Naive thymus-derived CD8-positive, alpha-beta T cell (primary cell): ENCODE measurements around the gene ELOVL5. TPM values are rescaled to one million over a fixed set of nuclear protein-coding genes. Genes with fewer than 3 reads are reported as not detected.
A peak's percentile ranks its signal among the peaks of the same experiment; 100 is the strongest.

Source experiments
- ATAC-seq, 2 donors: fragments of 150-1000 bp; cut with Tn5 transposase in 1 of 2; sonication (Bioruptor Pico), chemical (Tn5 transposase) in 1 of 2; 1 replicate in 1 of 2; 2 replicates in 1 of 2; pipeline ENCODE4 v1.10.0; 2021; ENCODE audit warnings: mild to moderate bottlenecking in 2 of 2, moderate library complexity in 2 of 2
- POLR2A ChIA-PET: fragments of 350-600 bp; sonication (Branson Sonifier 250); formaldehyde crosslinking; loops from one replicate; lab custom pipeline; 2021; ENCODE audit warnings: antibody characterized with exemption; lab: Charles Lee
- DNase-seq, 10 donors: peaks; one replicate each; pipeline versions ENCODE4 v3.0.0 to v3.0.0-alpha.2; 2020 to 2022
- H3K27ac Mint-ChIP-seq, 10 donors: one replicate each; pipeline ENCODE4 v1.8.0; 2020 to 2022; ENCODE audit warnings: mild to moderate bottlenecking in 10 of 10, mixed read lengths in 10 of 10, moderate library complexity in 4 of 10, inconsistent platforms in 1 of 10
- H3K27me3 Mint-ChIP-seq, 5 donors: one replicate each; pipeline ENCODE4 v1.8.0; 2021 to 2022; ENCODE audit warnings: mixed read lengths in 5 of 5
- H3K36me3 Mint-ChIP-seq, 3 donors: one replicate each; pipeline ENCODE4 v1.8.0; 2020 to 2022; ENCODE audit warnings: mixed read lengths in 3 of 3, mild to moderate bottlenecking in 2 of 3, inconsistent platforms in 1 of 3
- H3K4me1 Mint-ChIP-seq, 4 donors: one replicate each; pipeline ENCODE4 v1.8.0; 2021 to 2022; ENCODE audit warnings: mixed read lengths in 4 of 4
- H3K4me3 Mint-ChIP-seq, 10 donors: one replicate each; pipeline ENCODE4 v1.8.0; 2020 to 2022; ENCODE audit warnings: mild to moderate bottlenecking in 10 of 10, mixed read lengths in 10 of 10, moderate library complexity in 6 of 10, inconsistent platforms in 1 of 10
- H3K9me3 Mint-ChIP-seq, 9 donors: one replicate each; pipeline ENCODE4 v1.8.0; 2020 to 2022; ENCODE audit warnings: mixed read lengths in 9 of 9, mild to moderate bottlenecking in 3 of 9, inconsistent platforms in 1 of 9, moderate library complexity in 1 of 9
- polyA plus RNA-seq, 3 donors: library from polyadenylated mRNA; unstranded; fragments of 300-500 nt; fragmentation: Illumina TruSeq; gene quantifications; one replicate each; pipeline ENCODE4 v1.2.3, GENCODE V29; 2021
- total RNA-seq, 8 experiments: library from RNA in 2 of 8; stranded (reverse) in 2 of 8; gene quantifications; one replicate each; pipeline ENCODE4 v1.2.3 and lab custom pipeline; 2021 to 2026

The ELOVL5 gene
- total and polyA plus RNA-seq, 5 experiments from 2014 or later = 32.5 to 67.4 (median 38.1) TPM

- no peak overlapping the region for H3K27ac Mint-ChIP-seq
- DNase-seq (no peak), ATAC-seq (no peak)
- no peak overlapping the region for H3K4me3 Mint-ChIP-seq
- H3K4me1 Mint-ChIP-seq = no peaks in the 10 kb centered on the region
- H3K36me3 Mint-ChIP-seq = no peaks in the 10 kb centered on the region
- H3K27me3 Mint-ChIP-seq = no peaks in the 10 kb centered on the region
- no peaks in the 10 kb centered on the region for H3K9me3 Mint-ChIP-seq
- POLR2A ChIA-PET = interaction anchor here (0.5 kb wide), 1 partner anchor 299 kb away, joined by 4 read pairs; no protein-coding TSS in a partner anchor
Measured at GRCh38 chr6:53375847-53376246, 27.1 kb upstream of the ELOVL5 start.

DNA sequence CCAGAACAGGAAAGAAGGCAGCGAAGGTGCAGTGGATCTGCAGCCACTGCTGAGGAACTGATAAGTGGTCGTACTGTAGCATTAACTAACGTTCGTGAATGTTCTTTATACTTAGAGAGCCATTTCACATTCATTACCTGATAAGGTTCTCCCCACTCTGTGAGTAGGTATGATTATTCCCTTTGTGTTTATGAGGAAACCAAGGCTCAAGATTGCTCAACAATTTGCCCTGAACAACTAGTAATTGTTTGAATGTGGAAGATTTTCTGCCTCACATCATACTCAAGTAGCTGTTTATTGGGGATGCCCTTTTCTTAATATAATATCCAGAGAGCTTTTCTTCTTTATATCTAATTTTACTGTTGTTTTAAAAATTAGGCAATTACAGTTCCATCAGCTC, 24.9 kb upstream of the ELOVL5 start:
- ATAC-seq = no peak
- Mint-ChIP-seq H3K36me3 (no peaks in the 10 kb centered on the region), H3K27me3 (no peaks in the 10 kb centered on the region), H3K4me1 (peaks cover 5 to 10% (median 5%) of the 10 kb centered on the region in 4 donors), H3K4me3 (no peak overlapping the region), H3K27ac (no peak overlapping the region), H3K9me3 (no peaks in the 10 kb centered on the region)
- no peak for DNase-seq
- POLR2A ChIA-PET = interaction anchor here (1.3 kb wide), 1 partner anchor 26 kb away, joined by 3 read pairs; no protein-coding TSS in a partner anchor

GRCh38 chr6:53369876-53370515, 21.2 kb upstream of the ELOVL5 start:
- H3K27ac Mint-ChIP-seq = no peak overlapping the region
- H3K4me1 Mint-ChIP-seq = peaks cover 5 to 10% (median 6%) of the 10 kb centered on the region in 4 donors
- H3K9me3 Mint-ChIP-seq = peaks cover 0 to 4% (median 1%) of the 10 kb centered on the region in 9 donors
- no peaks in the 10 kb centered on the region for H3K27me3 Mint-ChIP-seq
- POLR2A ChIA-PET = interaction anchor here (1.2 kb wide), 1 partner anchor 9 kb away, joined by 8 read pairs; no protein-coding TSS in a partner anchor
- DNase-seq (no peak), ATAC-seq (peak in 1 of 2 donors; percentile 27)
- H3K4me3 Mint-ChIP-seq = no peak overlapping the region
- peaks cover 0 to 5% (median 0%) of the 10 kb centered on the region in 3 donors for H3K36me3 Mint-ChIP-seq

DNA sequence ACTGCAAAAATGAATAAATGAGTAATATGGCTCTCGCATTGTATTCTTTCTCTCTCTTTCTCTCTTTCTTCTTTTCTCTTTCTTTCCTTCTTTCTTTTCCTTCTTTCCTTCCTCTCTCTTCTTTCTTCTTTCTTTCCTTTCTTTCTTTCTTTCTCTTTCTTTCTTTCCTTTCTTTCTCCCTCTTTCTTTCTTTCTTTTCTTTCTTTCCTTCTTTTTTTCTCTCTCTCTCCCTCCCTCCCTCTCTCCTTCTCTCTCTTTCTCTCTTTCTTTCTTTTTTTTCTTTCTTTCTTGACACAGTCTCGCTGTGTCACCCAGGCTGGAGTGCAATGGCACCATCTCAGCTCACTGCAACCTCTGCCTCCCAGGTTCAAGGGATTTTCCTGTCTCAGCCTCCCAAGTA, 20.3 kb upstream of the ELOVL5 start:
- Mint-ChIP-seq H3K36me3 (peaks cover 0 to 5% (median 0%) of the 10 kb centered on the region in 3 donors), H3K9me3 (peaks cover 0 to 4% (median 2%) of the 10 kb centered on the region in 9 donors), H3K4me3 (no peak overlapping the region), H3K27ac (peak overlapping the region in 1 of 10 donors; percentile 88), H3K27me3 (no peaks in the 10 kb centered on the region), H3K4me1 (peaks cover 5 to 10% (median 6%) of the 10 kb centered on the region in 4 donors)
- ATAC-seq = no peak
- no peak for DNase-seq
- POLR2A ChIA-PET = no interaction called here

- Mint-ChIP-seq H3K4me1 (peaks cover 14 to 24% (median 20%) of the 10 kb centered on the region in 4 donors), H3K9me3 (peaks cover 0 to 4% (median 2%) of the 10 kb centered on the region in 9 donors), H3K4me3 (no peak overlapping the region), H3K27ac (peak overlapping the region in 1 of 10 donors; percentile 26), H3K36me3 (peaks cover 0 to 5% (median 0%) of the 10 kb centered on the region in 3 donors), H3K27me3 (no peaks in the 10 kb centered on the region)
- POLR2A ChIA-PET = no interaction called here
- DNase-seq = no peak
- ATAC-seq = no peak
Measured at GRCh38 chr6:53366128-53366641, 17.4 kb upstream of the ELOVL5 start.

- Mint-ChIP-seq H3K9me3 (peaks cover 0 to 4% (median 2%) of the 10 kb centered on the region in 9 donors), H3K27ac (peak overlapping the region in 1 of 10 donors; percentile 22)
- POLR2A ChIA-PET = interaction anchor here (0.7 to 1.4 kb wide), 2 partner anchors 9 to 16 kb away, joined by 3 to 5 read pairs; no protein-coding TSS in a partner anchor
Measured at GRCh38 chr6:53363341-53364079, 14.8 kb upstream of the ELOVL5 start.

DNA sequence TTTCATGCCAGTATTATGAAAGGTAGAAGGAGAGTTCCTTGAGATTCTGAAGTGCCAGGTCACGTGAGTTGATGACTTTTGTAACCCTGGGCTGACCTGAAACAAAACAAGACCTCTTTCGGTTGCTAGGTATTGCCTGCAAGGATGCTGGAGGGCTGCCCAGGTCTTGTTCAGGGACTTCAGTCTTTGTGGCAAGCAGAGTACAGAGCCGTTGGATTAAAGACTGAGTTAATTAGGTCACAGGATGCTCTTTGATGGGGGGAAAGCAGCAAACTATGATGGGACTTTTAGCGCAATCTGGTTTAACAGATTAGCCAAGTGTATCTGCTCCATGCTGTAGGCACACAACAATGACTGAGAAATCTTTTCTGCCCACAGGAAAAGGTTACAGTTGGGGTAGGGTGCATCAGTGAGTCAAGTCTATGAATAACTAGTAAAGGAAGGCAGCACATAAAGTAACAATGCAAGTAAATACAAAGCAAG, 12.8 kb upstream of the ELOVL5 start:
- Mint-ChIP-seq H3K36me3 (no peaks in the 10 kb centered on the region), H3K4me1 (peaks cover 24 to 54% (median 45%) of the 10 kb centered on the region in 4 donors), H3K9me3 (peaks cover 0 to 2% (median 0%) of the 10 kb centered on the region in 9 donors), H3K27me3 (no peaks in the 10 kb centered on the region), H3K27ac (peak overlapping the region; percentile 93 to 98 (median 96)), H3K4me3 (peak overlapping the region in 9 of 10 donors; percentile 60 to 92 (median 73))
- DNase-seq (peak; percentile 42 to 94 (median 82)), ATAC-seq (peak; percentile 64 to 81)
- POLR2A ChIA-PET = interaction anchor here (0.7 to 3.8 kb wide), 3 partner anchors 9 to 59 kb away, joined by 3 to 66 read pairs (median 8); partner anchors contain the start of gene ELOVL5

More at GRCh38 chr6:53363341-53364079, 14.8 kb upstream of the ELOVL5 start:
- ATAC-seq = no peak
- Mint-ChIP-seq H3K4me1 (peaks cover 23 to 37% (median 36%) of the 10 kb centered on the region in 4 donors), H3K27me3 (no peaks in the 10 kb centered on the region), H3K36me3 (peaks cover 0 to 5% (median 0%) of the 10 kb centered on the region in 3 donors), H3K4me3 (no peak overlapping the region)
- DNase-seq = no peak

DNA sequence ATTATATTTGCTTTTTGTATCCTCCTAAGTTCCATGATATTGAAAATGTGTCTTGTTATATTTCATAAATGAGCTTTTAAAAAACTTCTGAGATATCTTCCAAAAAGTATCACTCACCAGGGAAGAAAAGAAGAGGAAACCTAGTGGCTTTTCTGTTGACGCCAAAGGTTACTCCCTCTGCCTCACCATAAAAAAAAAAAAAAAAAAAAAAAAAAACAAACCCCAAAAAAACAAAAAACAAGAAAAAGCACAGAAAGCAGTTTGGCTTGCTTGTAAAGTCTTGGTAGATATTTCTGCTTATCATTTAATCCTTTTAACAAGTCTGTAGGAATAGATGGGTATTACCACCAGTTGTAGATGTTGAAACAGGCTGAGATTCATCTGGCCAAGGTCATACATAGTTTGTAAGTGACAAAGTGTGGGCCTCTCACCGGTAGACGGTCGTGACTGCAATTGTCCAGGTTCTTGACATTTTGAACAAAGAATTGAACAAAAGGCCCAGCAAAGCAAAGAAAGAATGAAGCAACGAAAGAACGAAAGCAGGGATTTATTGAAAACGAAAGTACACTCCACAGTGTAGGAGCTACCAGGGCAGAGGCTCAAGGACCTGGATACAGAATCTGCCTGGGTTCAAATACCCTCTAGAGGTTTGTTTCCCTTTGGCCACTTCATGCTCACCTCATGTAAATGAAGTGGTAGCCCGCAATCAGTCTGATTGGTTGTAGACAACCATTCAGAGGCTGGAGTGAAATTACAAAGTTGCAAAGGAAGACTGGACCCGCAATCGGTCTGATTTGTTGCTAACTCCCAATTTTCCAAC, 11.6 kb upstream of the ELOVL5 start:
- no peaks in the 10 kb centered on the region for H3K36me3 Mint-ChIP-seq
- H3K4me3 Mint-ChIP-seq = peak overlapping the region; percentile 75 to 94 (median 92)
- peaks cover 0 to 2% (median 0%) of the 10 kb centered on the region in 9 donors for H3K9me3 Mint-ChIP-seq
- peak overlapping the region; percentile 90 to 98 (median 96) for H3K27ac Mint-ChIP-seq
- DNase-seq = peak in 3 of 10 donors; percentile 54 to 64 (median 55)
- POLR2A ChIA-PET = interaction anchor here (0.6 to 3.8 kb wide), 10 partner anchors 11 to 184 kb away, joined by 3 to 66 read pairs (median 8); partner anchors contain the start of gene ELOVL5
- H3K27me3 Mint-ChIP-seq = no peaks in the 10 kb centered on the region
- ATAC-seq = no peak
- peaks cover 24 to 54% (median 45%) of the 10 kb centered on the region in 4 donors for H3K4me1 Mint-ChIP-seq

DNA sequence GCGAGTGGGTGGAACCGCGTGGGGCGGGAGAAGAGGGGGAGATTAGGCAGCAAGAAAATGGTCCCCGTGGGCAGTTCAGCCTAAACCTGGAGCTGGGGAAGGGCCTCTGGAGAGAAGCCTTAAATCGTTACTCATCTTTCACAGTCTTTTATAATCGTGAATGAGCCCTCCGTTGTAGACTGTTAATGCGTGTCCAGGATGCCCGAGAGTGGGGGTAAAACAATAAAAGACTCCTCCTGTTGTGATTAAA, 11.0 kb upstream of the ELOVL5 start:
- Mint-ChIP-seq H3K9me3 (no peaks in the 10 kb centered on the region), H3K27ac (peak overlapping the region; percentile 90 to 98 (median 96)), H3K27me3 (no peaks in the 10 kb centered on the region), H3K4me3 (peak overlapping the region; percentile 75 to 94 (median 92)), H3K36me3 (no peaks in the 10 kb centered on the region), H3K4me1 (peaks cover 24 to 54% (median 45%) of the 10 kb centered on the region in 4 donors)
- ATAC-seq (peak in 1 of 2 donors; percentile 7), DNase-seq (peak in 1 of 10 donors; percentile 50)
- POLR2A ChIA-PET = interaction anchor here (0.6 to 3.8 kb wide), 13 partner anchors 11 to 184 kb away, joined by 3 to 66 read pairs (median 4); partner anchors contain the start of gene ELOVL5

DNA sequence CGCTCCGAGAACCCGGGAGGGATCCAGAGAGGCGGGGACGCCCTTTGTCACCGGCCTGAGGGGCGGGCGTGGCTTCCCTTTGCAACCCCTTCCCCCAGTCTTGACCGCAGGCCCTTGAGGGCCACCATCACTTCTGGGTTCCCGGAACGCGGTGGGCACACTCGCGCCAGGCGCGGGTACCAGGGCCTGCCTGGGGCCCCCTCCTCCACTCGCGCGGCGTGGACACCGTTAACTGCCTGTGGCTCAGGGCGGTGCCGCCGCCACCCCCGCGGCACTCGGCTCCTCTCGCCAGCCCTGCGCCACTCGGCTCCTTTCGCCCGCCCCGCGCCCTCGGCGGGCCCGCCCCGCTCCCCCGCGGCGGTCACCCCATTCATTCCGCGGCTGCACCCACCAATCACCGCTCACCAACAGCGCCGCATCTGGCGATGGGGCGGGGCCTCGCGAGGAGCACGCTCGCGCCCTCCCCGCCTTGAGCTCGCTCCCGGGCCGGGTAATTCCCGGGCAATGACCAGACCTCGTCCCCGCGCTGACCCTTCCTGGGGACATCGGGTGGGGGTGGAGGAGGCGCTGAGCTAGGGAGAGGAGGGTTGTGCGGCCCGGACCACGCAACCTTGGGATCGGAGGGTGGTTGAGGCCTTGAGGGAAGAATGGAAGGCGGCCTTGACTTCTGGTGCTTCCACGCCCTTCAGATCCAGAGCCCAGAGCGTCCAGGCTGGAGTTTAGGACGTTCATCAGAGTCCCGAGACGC, 10.5 kb upstream of the ELOVL5 start:
- Mint-ChIP-seq H3K36me3 (no peaks in the 10 kb centered on the region), H3K9me3 (no peaks in the 10 kb centered on the region), H3K27me3 (no peaks in the 10 kb centered on the region), H3K4me3 (peak overlapping the region; percentile 87 to 94 (median 92)), H3K27ac (peak overlapping the region; percentile 93 to 98 (median 96)), H3K4me1 (peaks cover 24 to 54% (median 45%) of the 10 kb centered on the region in 4 donors)
- DNase-seq (peak; percentile 77 to 91 (median 86)), ATAC-seq (peak; percentile 72 to 80)
- POLR2A ChIA-PET = interaction anchor here (0.6 to 3.8 kb wide), 13 partner anchors 10 to 185 kb away, joined by 3 to 66 read pairs (median 4); partner anchors contain the start of gene ELOVL5
